T follicular helper cell (primary cell): Measurements from ENCODE around the gene CRYL1.

Experiments
- DNase-seq: peaks from one replicate; pipeline ENCODE4 v3.0.0-alpha.2; 2020; ENCODE audit warnings: low read depth

The CRYL1 gene

GRCh38 chr13:20424559-20424852, 101.2 kb downstream of the CRYL1 start:
- DNase-seq = no peak

- no peak for DNase-seq
Observed at GRCh38 chr13:20422362-20422761, 103.3 kb downstream of the CRYL1 start.

- DNase-seq = no peak
Observed at GRCh38 chr13:20420938-20421337, 104.7 kb downstream of the CRYL1 start.

GRCh38 chr13:20418953-20419352, 106.7 kb downstream of the CRYL1 start:
- DNase-seq = no peak

GRCh38 chr13:20416223-20416745, 109.4 kb downstream of the CRYL1 start:
- no peak for DNase-seq

- DNase-seq = no peak
Observed at GRCh38 chr13:20415694-20416107, 110.0 kb downstream of the CRYL1 start.

GRCh38 chr13:20415306-20415679, 110.4 kb downstream of the CRYL1 start:
- DNase-seq = no peak

GRCh38 chr13:20414546-20415305, 110.9 kb downstream of the CRYL1 start:
- no peak for DNase-seq

GRCh38 chr13:20412691-20413355, 112.8 kb downstream of the CRYL1 start:
- no peak for DNase-seq

- no peak for DNase-seq
Observed at GRCh38 chr13:20411638-20412342, 113.9 kb downstream of the CRYL1 start.

- no peak for DNase-seq
Observed at GRCh38 chr13:20410726-20411125, 114.9 kb downstream of the CRYL1 start.

GRCh38 chr13:20408181-20408580, 117.5 kb downstream of the CRYL1 start:
- no peak for DNase-seq

GRCh38 chr13:20407759-20408158, 117.9 kb downstream of the CRYL1 start:
- DNase-seq = no peak

- no peak for DNase-seq
Observed at GRCh38 chr13:20405691-20406090, 120.0 kb downstream of the CRYL1 start.

- no peak for DNase-seq
Observed at GRCh38 chr13:20404488-20405222, 121.0 kb downstream of the CRYL1 start.

GRCh38 chr13:20403826-20404225, 121.8 kb downstream of the CRYL1 start:
- DNase-seq = no peak

GRCh38 chr13:20402881-20403280, 122.8 kb downstream of the CRYL1 start:
- DNase-seq = no peak

- no peak for DNase-seq
Observed at GRCh38 chr13:20401931-20402856, 123.5 kb downstream of the CRYL1 start.

- no peak for DNase-seq
Observed at GRCh38 chr13:20401531-20401930, 124.1 kb downstream of the CRYL1 start.

GRCh38 chr13:20400774-20401173, 124.9 kb downstream of the CRYL1 start:
- no peak for DNase-seq

- no peak for DNase-seq
Observed at GRCh38 chr13:20399961-20400360, 125.7 kb downstream of the CRYL1 start.
